GF-D8 (cell line): ENCODE data around the gene PRPSAP1.
"Not testable (repeated sequence)": the region's sequence is repeated elsewhere in the genome, so short reads cannot be mapped to it uniquely, and the experiment has no call there.

ENCODE experiments used
- DNase-seq: peaks from one replicate; lab custom pipeline; 2025; lab: John Stamatoyannopoulos, UW

The PRPSAP1 gene

GRCh38 chr17:76276461-76277299, 77.0 kb downstream of the PRPSAP1 start:
- DNase-seq, result no peak

DNA sequence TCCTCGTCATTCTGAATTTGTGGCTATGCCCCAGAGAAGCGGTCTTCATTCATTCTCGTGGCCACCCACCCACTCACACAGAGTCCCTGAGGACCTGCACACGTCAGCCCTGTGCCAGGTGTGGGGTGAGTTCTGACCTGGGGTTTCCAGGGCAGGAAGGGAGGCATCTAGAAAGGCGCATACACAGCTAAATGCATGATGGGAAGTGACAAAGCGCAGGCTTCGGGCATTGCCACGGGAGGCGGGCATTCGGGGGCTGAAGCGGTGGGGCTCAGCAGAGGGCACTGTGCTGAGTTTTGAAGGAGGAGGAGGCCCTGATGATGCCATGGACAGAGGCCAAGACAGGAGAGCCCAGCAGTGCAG, 77.7 kb downstream of the PRPSAP1 start:
- no peak for DNase-seq

DNA sequence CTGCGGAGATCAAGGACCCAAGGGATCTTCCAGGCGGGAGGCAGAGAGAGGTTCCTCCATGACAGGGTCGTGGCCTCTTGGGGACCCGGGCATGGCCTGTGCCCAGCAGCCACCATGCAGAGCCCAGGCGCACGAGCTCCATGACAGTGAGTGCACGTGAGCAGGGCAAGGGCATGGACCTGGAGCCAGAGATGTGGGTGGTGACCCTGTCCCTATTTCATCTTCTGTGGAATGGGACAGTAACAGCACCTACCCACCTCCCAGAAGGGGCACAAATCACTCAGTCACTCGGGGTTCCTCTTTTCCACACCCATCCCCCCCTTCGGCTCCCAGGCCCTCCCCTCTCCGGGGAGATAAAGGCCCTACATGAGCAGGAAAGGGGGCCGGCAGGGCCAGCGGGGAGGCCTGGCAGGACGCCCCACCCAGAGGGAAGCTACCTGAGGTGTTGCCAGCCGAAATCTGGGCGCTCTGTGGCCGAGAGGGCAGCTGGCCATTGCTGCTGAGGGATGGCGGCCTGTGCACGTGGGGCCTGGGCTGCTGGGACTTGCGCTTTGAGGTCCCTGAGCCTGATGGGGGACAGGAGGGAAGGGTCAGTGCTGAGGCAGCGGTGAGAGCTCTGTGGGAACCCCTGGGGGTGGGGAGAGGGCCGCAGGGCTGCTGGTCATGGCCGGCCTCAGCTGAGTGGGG, 78.2 kb downstream of the PRPSAP1 start:
- DNase-seq, result no peak

DNA sequence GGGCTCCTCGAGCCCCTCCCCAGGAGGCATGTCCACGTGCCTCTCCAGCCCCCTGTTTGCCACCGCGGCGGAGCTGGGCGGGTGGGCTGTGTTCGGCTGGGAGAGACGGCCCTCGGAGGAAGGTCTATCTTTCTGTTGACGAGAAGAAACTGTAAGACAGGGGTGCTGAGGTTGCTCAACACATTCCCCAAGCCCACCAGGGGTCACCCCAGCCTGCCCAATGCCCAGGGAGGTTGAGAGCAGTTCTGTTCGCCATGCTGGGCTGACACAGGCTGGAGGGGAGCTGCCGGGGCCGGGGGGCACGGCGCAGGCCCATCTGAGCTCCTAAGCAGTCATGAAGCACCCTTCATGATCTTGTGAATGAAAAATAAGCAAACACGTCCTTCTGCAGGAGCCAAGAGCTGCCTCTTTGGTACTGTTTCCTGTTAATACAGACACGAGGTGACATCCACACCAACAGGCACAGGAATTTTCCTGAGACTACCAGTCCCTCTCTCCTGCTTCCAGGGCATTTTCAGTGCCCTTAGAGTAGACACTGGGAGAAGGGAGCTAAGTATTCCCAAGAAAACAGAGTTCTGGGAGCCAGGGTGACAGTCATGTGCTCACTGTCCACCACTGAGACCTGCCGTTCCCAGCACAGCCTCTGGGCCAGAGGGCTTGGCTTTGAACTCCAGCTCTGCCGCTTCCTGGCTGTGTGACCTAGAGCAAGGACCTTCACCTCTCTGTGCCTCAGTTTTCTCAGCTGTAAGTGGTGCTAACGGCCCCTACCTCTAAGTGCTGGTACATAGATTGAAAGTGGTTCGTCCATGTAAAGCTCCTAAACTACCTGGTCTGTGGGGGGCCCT, 79.4 kb downstream of the PRPSAP1 start:
- DNase-seq, result no peak

GRCh38 chr17:76273445-76274111, 80.1 kb downstream of the PRPSAP1 start:
- DNase-seq, result no peak

DNA sequence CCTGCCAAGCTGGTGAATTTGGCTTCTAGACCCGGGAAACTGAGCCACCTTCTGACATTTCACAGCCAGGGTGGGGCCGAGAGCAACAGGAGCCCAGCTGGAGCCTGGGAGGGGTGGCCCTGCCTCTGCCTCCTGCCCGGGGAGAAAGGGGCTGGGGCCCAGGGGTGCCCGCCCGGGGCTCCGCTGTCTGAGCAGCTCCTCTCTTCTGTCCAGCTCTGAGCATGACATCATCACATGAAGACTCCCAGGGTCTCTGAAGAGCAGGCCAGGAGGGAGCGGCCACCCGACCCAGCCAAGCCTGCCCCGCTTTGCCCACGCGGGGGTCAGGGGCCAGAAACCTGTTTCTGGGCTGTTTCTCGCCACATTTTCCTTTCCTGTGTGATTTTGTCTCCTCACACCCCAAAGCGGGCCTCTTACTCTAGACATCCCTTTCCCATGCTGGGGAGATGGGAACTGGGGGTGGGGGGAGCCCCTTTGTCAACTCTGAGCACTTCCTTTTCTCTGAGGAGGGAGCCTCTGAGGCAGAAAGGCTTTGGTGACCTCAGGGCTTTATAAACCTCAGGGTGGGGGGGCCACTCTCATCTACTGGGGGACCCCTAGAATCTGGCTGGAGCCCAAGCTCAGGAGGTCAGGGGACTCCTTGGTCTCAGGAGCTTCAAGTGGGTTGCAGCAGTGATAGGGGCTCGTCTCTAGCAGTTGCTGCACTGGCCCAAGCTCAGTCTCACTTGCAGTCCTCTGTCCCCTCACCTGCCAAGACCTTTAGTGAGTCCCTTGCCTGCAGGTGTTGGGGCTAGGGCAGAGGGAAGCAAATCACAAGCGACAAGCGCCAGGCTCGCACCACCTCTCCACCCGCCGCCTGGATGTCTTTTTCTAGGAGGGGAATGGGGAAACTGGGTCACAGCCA, 80.9 kb downstream of the PRPSAP1 start:
- no peak for DNase-seq

GRCh38 chr17:76271669-76272540, 81.8 kb downstream of the PRPSAP1 start:
- no peak for DNase-seq

DNA sequence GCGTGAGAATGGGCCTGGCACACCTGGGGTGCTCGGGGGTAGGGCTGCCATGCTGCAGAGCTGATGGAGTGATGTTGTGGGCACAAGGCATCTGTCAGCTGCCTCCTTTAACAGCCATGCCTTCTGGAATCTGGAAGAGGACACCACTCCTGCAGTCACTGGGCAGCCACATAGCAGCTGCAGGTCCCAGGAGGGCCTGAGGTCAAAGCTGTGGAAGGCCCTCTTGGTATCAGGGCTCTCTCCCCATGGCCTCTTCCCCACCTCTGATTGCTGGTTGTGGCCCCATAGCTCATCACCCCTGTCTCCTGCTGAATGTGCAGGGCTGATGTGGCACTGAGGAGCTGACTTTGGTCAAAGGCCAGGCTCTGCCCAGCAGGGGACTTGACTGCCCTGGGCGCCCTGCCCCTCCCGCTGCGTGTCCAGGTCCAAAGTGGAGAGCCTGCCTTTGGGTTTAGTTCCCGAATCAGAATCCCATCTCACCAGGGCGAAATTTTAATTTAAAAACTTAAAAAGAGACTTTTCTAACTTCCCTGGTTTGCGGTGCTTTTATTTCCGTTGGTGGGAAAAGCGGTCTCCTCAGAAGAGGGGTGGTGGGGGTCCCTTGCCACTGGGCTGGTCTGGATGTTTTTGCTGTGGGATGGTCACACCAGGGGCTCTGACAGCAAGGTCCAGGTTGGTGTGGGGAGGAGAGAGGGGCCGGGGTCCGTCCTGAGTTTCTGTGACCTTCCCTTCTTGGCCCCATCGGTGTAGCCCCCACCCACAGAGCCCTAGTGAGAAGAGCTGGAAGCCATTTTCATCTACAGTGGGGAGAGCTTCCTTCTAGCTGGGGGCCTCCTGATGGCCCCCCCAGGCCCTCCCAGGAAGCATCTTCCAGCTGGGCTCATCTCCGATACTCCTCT, 82.7 kb downstream of the PRPSAP1 start:
- DNase-seq, result no peak

GRCh38 chr17:76270127-76270592, 83.6 kb downstream of the PRPSAP1 start:
- no peak for DNase-seq

- DNase-seq, result no peak
Measured at GRCh38 chr17:76268991-76269981, 84.4 kb downstream of the PRPSAP1 start.

- DNase-seq, result peak; percentile 89
Measured at GRCh38 chr17:76268015-76268749, 85.5 kb downstream of the PRPSAP1 start.

DNA sequence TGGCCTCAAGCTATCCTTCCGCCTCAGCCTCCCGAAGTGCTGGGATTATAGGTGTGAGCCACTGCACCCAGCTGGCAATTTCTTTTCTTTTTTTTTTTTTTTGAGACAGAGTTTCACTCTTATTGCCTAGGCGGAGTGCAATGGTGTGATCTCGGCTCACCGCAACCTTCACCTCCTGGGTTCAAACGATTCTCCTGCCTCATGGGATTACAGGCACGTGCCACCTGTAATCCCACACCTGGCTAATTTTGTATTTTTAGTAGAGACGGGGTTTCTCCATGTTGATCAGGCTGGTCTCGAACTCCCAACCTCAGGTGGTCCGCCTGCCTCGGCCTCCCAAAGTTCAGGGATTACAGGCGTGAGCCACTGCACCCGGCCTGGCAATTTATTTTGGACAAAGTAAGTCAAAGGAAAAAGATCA, 86.1 kb downstream of the PRPSAP1 start:
- DNase-seq, result not testable (repeated sequence)

DNA sequence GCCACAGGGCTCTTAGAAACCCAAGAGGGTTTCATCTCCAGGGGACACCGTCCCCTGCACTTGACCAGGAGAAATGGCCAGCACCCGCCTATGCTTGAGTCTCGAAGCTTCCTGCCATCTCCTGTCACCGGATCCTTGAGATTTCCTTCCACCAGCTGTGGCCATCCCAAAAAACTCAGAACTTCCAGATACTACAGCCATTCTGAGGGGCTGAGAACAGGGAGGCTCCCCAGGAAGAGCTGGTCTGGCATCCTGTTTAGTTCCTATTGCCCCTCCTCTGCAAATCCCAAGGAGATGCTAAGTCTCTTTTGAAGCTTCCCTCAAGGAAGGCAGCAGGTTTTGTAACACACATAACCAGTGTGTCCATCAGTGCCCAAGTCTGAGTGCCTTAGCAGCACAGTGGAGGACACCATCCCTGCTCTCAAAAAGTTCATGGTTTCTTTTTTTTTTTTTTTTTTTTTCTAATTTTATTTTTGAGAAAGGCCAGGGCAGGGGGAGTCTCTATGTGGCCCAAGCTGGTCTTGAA, 86.6 kb downstream of the PRPSAP1 start:
- DNase-seq, result no peak

GRCh38 chr17:76266244-76266938, 87.3 kb downstream of the PRPSAP1 start:
- DNase-seq, result no peak

GRCh38 chr17:76265624-76266243, 88.0 kb downstream of the PRPSAP1 start:
- no peak for DNase-seq
